H1 (cell line): ENCODE data around the gene MIF. TPM values are rescaled to one million over a fixed set of nuclear protein-coding genes. Genes with fewer than 3 reads are reported as not detected.
A peak's percentile ranks its signal among the peaks of the same experiment; 100 is the strongest.

Source experiments
- ASH2L ChIP-seq: fragments of 200-600, 300-600 bp; sonication (generic); IDR thresholded peaks from one replicate; pipeline ENCODE4 v1.7.1; 2017; ENCODE audit warnings: low read length
- CHD1 ChIP-seq: IDR thresholded peaks from 2 replicates; pipeline ENCODE4 v1.6.1; 2012; ENCODE audit warnings: low read depth, low read length, improper control_type of control experiment
- CREB1 ChIP-seq: IDR thresholded peaks from 2 replicates; pipeline ENCODE4 v1.6.1; 2012; ENCODE audit warnings: inconsistent platforms
- MAX ChIP-seq: IDR thresholded peaks from 2 replicates; pipeline ENCODE4 v1.6.1; 2012; ENCODE audit warnings: inconsistent platforms
- NANOG ChIP-seq: IDR thresholded peaks from 2 replicates; pipeline ENCODE4 v1.6.1; 2011; ENCODE audit warnings: low read length, low read depth, mild to moderate bottlenecking, inconsistent platforms; ENCODE audit not compliant: insufficient read depth, poor library complexity, severe bottlenecking
- PHF8 ChIP-seq: fragments of 200-600 bp; sonication (generic); conservative IDR thresholded peaks from 2 replicates; pipeline ENCODE4 v1.7.1; 2012; ENCODE audit warnings: low read depth, mild to moderate bottlenecking, inconsistent platforms, low read length, moderate library complexity
- POU5F1 ChIP-seq: IDR thresholded peaks from 2 replicates; pipeline ENCODE4 v1.6.1; 2011; ENCODE audit warnings: low read depth, mild to moderate bottlenecking, low read length, moderate library complexity
- TAF1 ChIP-seq: IDR thresholded peaks from 2 replicates; pipeline ENCODE4 v1.6.1; 2011; ENCODE audit warnings: mild to moderate bottlenecking, low read depth, low read length
- TAF7 ChIP-seq: optimal IDR thresholded peaks from 2 replicates; pipeline ENCODE3; 2011; ENCODE audit warnings: low read depth, mild to moderate bottlenecking, inconsistent platforms, low read length, moderate library complexity, borderline replicate concordance
- TBP ChIP-seq: IDR thresholded peaks from 2 replicates; pipeline ENCODE4 v1.6.1; 2011; ENCODE audit warnings: low read depth, low read length, improper control_type of control experiment
- USF2 ChIP-seq: IDR thresholded peaks from 2 replicates; pipeline ENCODE4 v1.6.1; 2011; ENCODE audit warnings: low read length, improper control_type of control experiment
- polyA plus RNA-seq, 7 experiments: library from polyadenylated mRNA; depleted of rRNA in 3 of 7; stranded (reverse) in 5 of 7; unstranded in 2 of 7; fragments of >200 nt in 5 of 7; fragments of 200-250 nt in 2 of 7; gene quantifications; 1 replicate in 5 of 7; 2 replicates in 1 of 7; 4 replicates in 1 of 7; pipeline versions ENCODE4 v1.2.1 to v1.2.3, GENCODE V29; 2011 to 2013; ENCODE audit warnings: missing spikeins in 2 of 7, mixed read lengths in 2 of 7
- total RNA-seq: library from RNA; stranded (reverse); fragmentation: NEBNext Ultra II Directional; extraction: Animal tissue kit (Norgen Biotek cat#: 25700); gene quantifications from 2 replicates; pipeline ENCODE4 v1.2.1, GENCODE V29; 2021

Gene MIF
- total and polyA plus RNA-seq, 2 of the 8 experiments (the other 6 are each of a cell fraction or from before 2014, with no cell fraction given), result 1,082 to 1,870 TPM

GRCh38 chr22:23913661-23914353 is 19.6 kb downstream of the MIF start (continued):
- peak; percentile 86 for TF ChIP-seq MAX
- TF ChIP-seq TAF1, result peak; percentile 58
- peak; percentile 45; the same call in 1 of the 2 replicates for TF ChIP-seq CREB1
- TF ChIP-seq NANOG, result no peak
- peak; percentile 63 for TF ChIP-seq PHF8
- TF ChIP-seq TBP, result peak; percentile 64; the same call in 1 of the 2 replicates
- peak; percentile 61 for TF ChIP-seq TAF7
- peak; percentile 60 for TF ChIP-seq ASH2L
- 0 out of 2 replicates have a peak, but pooled peaks have one; percentile 3 for TF ChIP-seq USF2
- no peak for TF ChIP-seq CHD1
- no peak for TF ChIP-seq POU5F1
